T1000 (cell line): ENCODE data around the gene F12.

ENCODE experiments used
- DNase-seq: peaks from one replicate; lab custom pipeline; 2025; ENCODE audit warnings: mixed read lengths; lab: John Stamatoyannopoulos, UW

Gene F12

DNA sequence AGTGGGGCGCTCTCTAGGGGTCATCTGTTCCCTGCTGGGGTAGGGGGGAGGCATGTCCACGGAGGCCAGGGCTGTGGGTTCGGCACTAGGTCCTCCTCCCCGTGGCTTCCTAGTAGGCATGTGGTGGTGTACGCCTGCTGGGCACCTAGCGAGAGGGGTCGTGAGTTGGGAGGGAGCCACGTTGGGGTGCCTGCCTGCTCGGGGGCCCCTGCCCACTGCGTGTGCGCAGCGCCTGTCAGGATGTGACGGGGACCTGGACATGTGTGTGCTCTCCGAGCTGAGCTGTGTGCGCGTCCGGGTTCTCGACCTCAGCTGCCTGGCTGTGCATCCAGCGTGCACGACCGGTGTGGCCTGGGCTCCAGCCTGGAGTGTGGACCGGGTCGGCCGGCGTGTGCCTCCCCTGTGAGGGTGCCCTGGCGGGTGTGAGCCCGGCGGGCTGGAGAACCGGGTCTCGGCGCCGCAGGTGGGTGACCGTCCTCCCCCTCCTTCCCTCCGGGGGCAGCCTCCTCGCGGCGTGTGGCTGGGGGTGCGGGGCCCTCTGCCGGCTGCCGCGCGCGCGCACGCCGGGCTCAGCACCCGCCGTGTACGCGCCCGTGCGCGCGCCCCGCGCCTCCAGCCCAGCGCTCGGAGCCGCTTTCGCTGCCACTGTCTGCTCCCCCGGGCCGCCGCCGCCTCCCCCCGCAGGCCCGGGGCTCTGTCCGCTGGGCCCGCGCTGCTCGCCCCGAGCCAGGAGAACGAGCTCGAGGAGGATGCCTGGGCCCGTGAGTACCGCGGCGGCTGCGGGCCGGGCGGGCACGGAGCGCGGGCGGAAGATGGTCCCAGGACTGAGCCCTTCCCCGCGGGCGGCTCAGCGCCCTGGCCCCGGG, 37.1 kb upstream of the F12 start, which contains the start of gene PRR7:
Gene PRR7, plus strand, starts transcription at position 615 of the 866 bp plus-strand sequence. CDS start 8,254 bp downstream, outside the sequence.
- DNase-seq, result peak; percentile 45

DNA sequence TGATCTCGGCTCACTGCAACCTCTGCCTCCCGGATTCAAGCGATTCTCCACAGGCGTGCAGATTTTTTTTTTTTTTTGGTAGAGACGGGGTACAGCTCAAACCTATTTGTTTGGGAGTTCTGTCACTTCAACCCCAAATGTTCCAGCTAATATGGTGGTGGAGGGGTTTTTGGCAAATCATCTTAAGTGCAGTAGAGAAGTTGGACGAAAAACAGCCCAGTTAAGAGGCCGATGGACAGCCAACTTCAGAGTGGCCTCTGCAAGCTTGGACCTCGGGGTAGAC, 36.5 kb upstream of the F12 start:
- DNase-seq, result no peak

DNA sequence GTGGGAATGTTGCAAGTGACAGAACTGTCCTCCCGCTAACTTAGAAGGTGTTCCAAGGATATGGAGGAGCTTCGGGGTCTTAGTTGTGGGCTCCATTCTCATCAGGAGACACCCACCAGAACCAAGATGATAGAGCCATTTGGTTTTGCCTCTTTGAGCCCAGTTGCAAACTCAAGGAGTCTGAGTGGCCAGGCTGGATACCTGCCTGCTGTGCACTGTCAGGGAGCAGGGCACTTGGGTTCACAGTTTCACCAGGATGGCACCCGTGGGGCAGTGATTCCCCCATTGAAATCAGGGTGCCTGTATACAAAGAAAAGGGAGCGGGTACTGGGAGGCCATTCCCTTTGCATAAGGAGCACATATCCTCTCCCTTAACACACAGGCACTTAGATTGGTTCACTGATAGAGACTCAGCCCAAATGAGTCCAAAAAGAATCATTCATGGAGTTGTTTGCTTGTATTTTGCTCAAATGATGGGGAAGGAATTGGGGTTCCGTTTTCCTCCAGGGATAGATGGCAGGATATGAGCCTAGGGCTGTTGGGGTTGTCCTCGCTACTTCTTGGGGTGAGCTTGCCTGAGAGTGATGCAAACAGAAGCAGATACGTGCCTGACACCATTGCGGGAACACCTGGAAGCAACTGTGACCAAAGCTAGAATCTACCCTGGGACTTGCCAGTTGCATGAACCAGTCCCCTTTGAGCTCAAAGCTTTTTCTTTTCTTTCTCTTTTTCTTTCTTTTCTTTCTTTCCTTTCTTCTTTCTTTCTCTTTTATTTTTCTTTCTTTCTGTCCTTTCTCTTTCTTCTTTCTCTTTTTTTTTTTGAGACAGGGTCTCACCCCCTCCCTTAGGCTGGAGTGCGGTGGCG, 35.9 kb upstream of the F12 start:
- no peak for DNase-seq

DNA sequence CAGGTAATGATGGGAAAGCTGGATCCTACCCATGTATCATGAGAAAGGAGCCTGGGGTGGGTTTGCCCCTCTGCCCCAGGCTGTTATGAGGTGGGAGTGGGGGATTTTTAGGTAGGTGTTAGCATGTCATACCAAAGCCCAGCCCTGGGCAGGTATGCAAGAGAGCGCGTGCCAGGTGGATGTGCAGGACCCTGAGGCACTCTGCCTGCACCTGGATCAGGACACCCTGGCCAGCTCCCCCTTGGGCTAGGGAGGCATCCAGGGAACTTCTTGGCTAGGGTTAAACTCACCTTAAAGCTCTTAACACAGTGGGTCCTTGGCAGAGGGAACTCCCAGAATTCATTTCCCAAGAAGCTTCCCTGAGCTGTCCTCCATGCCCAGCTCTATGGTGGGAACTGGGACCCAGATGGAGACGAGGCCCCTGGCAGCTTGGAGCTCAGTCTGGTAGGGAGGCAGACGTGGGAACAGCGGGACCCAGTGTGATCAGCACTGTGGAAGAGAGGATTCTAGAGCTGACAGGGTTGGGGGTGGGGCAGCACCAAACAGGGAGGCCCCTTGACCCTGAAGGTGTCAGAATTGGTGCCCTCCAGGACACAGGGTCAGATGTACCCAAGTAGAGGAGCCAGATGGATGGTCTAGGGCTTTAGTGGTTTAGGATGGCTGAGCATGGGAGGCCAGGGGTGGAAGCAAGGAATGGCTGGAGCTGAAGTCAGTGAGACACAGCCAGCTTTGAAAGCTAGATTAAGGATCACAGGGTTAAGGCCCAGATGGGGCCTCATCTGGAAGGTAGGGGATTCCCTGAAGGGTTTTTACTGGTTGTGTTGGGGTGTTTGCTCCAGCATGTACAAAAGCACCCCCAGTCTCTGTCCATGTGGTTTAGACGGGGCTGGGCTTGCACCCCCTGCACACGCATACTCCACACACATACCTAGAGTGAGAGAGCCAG, 35.0 kb upstream of the F12 start:
- no peak for DNase-seq

DNA sequence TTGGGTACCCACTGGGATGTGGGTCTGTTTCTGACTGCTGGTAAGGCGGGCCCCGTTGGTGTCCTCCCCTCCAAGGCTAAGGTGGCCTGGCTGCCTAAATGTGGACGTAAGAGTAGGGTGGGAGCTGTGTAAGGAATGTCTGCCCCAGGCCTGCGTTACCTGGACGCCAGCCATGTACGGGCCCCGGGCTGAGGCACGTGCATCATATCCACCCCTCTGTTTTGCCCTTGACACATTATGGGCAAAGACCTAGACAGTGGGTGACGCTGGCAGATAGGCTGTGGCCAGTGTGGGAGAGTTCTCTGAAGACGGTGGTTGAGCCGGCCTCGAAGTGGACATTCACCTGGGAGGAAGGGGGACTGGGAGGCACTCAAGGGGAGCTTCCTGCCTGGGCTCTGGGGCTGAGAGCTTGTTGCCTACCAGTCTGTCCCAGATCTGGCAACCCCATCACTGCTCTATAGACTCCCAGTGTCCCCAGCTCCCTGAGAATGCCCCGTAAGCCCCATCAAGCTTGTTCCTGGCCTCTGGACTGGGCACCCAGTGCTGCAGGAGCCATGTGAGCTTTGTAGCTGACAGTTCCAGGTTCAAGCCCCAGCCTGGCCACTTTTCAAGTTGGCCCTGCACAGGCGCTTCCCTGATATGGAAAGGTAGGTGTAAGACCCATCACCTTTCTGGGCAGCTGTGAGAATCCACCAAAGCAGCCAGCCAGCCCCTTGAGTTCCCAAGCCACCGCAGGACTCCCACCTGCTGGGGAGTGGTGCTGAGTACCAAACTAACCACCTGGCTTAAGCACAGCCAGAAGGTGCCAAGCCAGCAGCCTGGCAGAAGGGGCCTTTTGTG, 34.0 kb upstream of the F12 start:
- DNase-seq, result no peak

DNA sequence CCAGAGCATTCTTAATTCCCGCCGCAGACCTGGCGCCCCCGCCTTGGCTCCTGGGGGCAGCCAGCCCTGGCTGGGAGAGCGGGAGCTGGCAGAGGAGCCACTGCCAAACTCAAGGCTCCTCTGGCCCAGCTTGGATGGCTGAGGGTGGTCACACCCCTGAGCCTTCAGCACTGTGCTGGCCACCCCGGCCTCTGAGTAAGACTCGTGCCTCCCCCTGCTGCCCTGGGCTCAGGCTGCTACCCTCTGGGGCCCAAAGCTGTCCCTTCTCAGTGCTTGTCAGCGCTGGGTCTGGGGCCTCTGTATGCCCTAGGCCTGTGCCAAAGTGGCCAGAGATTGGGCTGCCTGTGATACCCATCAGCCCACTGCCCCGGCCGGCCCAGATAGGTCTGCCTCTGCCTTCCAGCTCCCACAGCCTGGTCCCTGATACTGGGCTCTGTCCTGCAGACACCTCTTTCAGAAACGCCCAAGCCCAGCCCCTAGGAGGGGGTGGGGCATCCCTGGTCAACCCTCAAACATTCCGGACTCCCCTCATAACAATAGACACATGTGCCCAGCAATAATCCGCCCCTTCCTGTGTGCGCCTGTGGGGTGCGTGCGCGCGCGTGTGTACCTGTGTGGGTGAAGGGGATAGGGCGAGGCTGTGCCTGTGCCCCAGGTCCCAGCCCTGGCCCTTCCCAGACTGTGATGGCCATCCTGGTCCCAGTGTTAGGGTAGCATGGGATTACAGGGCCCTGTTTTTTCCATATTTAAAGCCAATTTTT, 32.9 kb upstream of the F12 start:
- DNase-seq, result no peak

DNA sequence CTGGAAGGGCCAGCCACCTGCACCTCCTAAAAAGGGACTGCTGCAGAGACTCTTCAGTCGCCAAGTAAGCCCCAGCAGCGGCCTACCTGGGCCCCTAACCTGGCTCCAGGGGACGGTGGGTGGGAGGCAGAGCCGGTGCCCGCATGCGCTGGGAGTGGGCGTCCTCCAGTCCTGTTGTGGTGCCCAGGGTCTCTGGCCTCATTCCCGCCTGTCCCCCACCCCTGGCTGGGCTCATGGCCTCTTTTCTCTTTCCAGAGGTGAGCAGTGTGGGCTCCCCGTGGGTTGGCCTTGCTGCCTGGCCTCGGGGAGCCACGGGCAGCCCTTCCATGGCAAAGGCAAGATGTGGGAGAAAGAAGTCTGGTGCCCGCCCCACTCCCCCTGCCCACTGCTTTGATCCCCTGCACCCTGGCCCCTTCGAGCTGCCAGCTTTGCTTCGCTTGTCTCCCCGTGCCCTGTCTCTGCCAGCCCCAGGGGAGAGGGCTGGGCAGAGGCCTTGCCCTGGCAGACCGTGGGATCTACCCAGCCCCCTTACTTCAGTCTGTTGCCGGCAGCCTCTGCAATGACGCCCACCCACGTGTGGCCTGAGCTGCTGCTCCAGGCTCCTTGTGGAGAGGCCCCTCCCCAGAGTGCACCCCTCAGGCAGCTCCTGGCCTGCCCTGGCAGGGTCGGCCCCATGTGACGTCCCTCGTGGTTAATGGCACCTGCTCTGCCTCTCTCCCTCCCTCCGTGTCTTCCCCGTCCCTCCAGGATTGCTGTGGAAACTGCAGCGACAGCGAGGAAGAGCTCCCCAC, 31.8 kb upstream of the F12 start:
- DNase-seq, result no peak

DNA sequence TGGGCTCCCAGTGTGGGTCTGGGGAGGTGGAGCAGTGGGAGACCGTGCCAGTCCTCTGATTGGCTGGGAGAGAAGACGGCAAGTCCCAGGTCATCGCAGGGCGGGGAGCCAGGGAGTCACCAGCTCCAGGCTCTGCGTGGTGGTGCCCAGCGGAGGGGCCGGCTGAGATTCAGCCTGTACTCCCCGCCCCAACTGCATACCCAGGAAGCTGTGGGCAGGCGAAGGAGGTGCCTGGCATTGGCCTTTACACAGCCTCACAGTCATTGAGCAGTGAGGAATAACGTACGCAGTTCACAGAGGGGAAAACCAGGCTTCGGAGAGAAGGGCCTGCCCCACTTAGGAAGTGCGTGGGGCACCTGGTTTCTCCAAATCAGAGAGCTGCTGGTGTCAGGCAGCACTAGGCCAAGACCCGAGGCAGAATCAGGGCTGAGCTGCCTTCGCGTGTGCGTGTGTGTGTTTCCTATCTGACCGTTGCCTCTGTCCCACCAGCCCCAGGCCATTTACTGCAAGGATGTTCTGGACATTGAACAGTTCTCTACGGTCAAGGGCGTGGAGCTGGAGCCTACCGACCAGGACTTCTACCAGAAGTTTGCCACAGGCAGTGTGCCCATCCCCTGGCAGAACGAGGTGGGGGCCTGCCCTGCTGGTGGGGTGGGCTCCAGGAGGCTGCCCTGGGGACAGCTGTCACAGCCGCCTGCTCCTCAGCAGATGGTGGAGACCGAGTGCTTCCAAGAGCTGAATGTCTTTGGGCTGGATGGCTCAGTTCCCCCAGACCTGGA, 31.0 kb upstream of the F12 start:
- DNase-seq, result no peak

DNA sequence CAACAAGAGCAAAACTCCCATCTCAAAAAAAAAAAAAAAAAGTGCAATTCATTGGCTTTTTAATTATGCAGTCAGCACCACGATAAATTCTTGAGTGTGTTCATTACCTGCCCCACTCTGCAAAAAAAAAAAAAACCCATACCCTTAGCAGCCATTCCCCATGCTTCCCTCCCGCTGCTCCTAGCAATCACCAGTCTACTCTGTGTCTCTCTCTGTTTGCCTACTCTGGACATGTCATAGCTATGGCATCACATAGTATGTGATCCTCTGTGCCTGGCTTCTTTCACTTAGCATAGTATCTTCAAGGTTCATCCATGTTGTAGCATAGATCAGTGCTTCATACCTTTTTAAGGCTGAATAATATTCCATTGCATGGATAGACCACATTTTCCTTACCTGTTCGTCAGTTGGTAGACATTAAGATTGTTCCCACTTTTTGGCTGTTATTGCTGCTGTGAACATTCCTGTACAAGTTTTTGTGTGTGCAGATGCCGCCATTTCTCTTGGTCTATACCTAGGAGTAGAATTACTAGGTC, 30.2 kb upstream of the F12 start:
- DNase-seq, result no peak

DNA sequence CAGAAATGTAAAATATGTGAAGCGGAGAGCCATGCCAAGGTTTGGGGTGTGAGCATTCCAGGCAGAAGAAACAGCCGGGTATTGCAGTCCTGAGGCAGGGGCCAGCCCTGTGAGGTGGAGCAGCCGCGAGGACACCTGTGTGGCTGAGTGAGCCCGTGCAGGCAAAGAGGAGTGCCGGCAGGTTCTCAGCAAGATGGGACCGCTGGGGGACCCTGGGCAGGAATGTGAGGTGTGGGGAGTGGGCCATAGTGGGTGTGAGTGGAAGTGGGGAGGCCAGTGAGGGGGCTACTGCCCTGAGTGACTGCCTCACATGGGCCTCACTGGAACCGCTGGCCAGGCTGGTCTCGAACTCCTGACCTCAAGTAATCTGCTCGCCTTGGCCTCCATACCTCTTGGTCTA, 29.1 kb upstream of the F12 start:
- DNase-seq, result no peak

DNA sequence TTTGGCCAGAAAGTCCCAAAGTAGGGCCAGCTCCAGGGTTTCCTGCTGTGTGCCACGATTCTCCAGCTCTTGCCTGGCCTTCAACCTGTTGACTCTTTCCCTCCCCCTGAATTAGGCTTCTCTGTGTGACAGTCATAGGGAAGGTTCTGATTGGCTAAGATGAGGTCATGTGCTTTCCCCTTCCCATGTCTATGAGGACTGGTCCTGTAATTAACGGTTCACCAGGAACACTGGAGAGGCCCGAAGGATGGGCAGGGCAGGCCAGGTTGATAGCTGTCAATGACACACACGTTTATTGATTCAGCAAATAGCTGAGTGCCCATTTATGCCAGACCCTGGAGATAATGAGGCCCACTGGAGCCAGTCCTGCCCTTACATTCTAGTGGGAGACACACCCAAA, 28.3 kb upstream of the F12 start:
- DNase-seq, result no peak

DNA sequence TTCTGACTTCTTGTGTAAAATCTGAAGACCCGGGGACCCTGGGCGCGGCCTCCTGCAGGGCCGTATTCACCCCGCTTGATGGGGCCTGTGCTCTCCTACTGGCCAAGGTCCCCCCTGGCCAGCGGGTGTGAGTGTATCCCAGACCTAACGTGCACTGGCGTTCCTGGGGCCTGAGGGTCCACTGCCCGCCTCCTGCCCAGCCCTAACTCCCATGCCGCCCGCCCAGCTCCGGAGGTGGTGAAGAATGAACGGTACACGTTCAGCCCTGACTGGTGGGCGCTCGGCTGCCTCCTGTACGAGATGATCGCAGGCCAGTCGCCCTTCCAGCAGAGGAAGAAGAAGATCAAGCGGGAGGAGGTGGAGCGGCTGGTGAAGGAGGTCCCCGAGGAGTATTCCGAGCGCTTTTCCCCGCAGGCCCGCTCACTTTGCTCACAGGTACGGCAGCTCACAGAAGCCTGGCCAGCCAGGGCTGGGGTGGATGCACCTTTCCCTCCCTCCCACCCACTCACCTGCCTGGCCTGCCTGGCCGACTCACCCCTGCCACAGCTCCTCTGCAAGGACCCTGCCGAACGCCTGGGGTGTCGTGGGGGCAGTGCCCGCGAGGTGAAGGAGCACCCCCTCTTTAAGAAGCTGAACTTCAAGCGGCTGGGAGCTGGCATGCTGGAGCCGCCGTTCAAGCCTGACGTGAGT, 26.6 kb upstream of the F12 start:
- DNase-seq, result no peak

DNA sequence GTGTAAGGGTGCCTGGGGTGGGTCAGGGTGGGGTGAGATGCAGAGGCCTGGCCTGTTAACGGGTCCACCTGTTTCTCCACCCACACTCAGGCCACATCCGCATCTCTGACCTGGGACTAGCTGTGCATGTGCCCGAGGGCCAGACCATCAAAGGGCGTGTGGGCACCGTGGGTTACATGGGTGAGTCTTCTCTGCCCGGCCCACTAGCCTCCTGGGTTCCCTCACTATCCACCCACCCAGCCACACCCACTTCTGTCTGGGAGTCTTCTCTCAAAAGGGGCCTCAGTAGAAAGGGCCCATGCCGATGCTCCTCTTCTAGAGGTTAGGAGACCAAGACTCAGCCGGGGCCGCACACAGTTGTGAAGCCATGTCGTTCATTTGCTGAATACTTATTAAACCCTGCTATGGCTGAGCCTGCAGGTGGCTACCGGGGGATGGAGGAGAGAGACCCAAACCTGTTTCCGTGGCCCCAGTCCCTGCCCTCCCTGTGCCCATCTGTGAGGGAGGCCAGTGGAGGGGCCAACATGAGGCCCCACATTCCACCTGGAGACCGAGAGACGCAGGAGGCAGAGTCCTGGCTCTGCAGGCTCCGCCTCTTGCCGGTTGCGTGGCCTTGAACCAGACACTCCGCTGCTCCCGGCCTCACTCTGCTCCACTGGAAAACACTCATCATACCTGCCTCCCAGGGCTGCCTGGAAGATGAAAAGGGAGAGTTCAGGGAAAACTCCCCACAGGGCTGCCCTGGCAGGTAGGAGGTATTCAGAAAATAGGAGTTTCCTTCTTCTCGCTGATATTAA, 25.8 kb upstream of the F12 start:
- no peak for DNase-seq

DNA sequence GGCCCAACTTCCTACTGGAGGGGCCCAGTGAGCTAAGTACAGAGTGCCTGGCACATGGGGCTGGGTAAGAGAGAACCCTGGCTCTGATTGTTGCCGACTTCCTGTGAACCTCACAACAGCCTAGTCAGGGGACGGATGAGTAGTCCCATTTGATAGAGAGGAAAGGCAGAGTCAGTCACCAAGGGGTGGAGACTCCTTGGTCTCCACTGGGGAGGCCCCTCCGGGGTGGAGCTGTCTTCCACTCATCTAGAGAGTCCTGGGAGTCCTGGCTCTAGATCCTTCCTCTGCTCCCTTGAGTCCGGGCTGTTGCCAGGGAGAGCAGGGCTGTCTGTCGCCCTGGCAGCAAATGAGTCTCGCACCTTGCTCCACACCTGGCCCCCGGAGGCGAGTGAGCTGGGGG, 25.1 kb upstream of the F12 start:
- no peak for DNase-seq

DNA sequence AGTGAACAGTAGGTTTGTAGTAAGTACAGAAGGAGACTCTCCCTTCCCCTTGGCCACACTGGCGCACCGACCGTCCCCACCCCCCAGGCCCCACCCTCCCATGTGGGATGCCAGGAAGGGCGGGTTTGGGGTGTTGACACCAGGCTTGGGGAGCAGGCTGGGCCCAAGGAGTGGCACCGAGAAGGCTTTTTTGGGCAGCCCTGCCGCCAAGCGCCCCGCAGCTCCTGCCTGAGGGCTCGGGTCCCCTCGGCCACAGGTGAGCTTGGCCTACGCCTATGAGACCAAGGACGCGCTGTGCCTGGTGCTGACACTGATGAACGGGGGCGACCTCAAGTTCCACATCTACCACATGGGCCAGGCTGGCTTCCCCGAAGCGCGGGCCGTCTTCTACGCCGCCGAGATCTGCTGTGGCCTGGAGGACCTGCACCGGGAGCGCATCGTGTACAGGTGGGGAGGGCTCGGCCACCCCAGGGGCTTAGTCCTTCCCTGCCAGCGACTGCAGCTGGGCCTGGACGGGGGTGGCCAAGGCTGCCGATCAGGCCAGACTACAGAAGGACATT, 24.4 kb upstream of the F12 start:
- no peak for DNase-seq

DNA sequence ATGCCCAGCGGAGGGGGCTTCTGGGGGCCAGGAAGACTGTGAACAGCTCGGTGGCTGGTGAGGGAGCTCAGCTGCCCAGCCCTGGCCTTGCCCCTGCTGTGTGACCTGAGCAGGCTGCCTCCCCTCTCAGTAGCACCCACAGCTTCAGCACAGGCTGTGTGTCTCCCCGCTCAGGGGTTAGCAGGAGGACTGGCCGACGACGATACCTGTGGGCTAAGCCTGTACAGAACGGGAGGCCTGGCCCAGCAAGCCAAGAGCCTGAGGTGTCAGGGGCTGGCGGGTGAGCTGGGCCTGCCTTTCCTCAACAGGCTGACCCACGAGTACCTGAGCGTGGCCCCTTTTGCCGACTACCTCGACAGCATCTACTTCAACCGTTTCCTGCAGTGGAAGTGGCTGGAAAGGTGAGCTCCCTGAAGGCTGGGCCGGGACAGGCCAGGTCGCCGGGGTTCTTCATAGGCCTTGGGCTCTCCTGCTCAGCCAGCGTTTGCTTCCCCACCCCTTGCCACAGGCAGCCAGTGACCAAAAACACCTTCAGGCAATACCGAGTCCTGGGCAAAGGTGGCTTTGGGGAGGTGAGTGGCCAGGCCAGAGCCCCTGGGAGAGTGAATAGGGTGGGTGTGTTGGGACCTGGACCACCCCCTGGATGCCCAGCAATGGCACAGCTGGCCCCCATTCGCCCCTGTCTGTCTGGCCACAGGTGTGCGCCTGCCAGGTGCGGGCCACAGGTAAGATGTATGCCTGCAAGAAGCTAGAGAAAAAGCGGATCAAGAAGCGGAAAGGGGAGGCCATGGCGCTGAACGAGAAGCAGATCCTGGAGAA, 23.7 kb upstream of the F12 start:
- DNase-seq, result no peak
